Stimulated activated naive CD8-positive, alpha-beta T cell treated with anti-CD3 and anti-CD28 coated beads, Interleukin-15, Interleukin-2, amounts not matched to agents 100 U/mL and 50 U/mL, for 24 hours (primary cell): ENCODE results near the gene PBX3.

Source experiments
- ATAC-seq: fragments of 150-1000 bp; cut with Tn5 transposase; one replicate; pipeline ENCODE4 v1.10.0; 2021
- DNase-seq: peaks from one replicate; pipeline ENCODE4 v3.0.0; 2021

The PBX3 gene

DNA sequence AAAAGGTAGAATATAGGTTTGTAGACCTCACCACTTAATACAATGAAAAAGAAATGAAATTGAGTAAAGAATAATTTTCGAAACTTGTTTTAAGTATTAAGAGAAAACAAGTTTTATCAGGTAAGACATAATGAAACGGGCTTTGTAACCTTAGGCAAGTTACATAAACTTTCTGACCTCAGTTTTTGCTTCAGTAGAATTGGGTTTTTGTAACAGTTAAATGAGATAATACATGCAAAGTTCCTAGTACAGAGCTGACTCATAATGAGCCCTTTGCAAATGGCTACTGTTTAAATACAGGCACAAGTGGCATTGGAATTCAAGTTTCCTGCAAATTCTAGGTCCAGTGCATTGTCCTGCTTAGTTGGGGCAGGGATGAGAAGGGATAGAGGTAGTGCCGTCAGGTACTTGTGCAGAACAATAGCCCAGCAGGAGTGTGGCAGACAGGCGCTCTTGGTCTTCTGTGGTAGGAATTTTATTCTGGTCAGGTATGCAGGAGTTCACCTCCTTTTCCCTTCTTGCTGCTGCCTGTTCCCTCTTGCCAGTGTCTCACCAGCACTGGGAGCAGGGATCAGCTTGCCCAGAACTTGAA, 203.8 kb downstream of the PBX3 start:
- DNase-seq: no peak
- ATAC-seq: no peak

DNA sequence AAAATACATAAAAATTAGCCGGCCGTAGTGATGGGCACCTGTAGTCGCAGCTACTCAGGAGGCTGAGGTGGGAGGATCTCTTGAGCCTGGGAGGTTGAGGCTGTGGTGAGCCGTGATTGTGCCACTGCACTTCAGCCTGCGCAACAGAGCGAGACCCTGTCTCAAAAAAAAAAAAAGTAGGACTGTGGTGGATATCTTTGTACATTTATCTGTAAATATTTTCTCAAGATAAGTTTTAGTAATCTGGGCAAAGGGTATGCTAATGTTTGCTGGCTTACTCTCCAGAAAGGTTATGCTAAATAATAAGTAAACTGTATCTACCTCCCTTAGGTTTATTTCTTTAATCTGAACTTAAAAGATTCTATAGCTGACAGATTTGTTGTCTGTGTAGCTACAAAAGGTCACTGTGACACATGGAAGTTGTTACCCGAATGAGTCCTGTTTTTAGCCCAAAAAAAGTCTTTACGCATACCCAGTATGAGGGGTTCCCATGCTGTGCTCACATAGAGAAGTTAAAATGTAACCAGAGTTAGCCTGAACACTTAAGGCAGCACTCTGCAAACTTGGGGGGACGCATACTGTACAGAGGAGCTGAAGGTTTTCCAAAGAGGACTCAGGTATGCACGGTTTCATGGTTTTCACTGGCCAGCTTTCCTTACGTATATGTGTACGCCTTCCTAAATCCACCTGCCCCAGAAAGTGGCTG, 206.3 kb downstream of the PBX3 start:
- DNase-seq: no peak
- ATAC-seq: no peak

- no peak for ATAC-seq
- DNase-seq: no peak
Measured at GRCh38 chr9:125956102-125956501, 208.9 kb downstream of the PBX3 start.

GRCh38 chr9:125959315-125959714, 212.1 kb downstream of the PBX3 start:
- DNase-seq (no peak), ATAC-seq (no peak)

DNA sequence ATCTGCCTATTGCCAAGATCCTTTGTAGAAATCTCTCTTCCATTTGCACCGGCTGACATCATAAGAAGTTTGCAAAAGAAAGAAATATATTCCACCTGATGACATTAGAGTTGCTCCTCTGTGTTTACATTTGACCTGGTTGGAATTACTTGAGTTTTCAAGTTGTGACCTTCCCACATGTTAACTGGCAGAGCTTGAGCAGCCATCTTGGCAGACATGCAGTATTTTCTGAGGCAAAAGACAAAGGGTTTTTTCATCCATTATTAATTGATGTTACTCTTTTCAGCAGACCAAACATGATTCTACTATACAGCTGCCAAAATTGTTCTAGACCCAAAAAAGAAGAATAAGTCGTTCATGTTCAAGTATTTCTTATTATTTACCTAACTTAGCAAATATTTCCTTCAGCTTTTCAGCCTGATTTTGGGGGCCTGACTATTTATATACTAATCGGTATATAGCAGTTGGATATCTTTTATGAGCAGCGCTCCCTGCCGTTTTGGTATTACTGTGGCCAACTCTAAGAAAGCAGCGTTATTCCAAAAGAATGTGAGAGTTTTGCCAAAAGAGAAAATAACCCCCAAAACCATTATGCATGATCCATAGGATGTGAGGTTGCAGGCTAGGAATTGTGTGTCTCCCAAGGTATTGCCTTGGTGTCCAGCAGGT, 212.9 kb downstream of the PBX3 start:
- no peak for ATAC-seq
- DNase-seq: no peak

- no peak for ATAC-seq
Measured at GRCh38 chr9:125960626-125961025, 213.5 kb downstream of the PBX3 start.

GRCh38 chr9:125961072-125961471, 213.9 kb downstream of the PBX3 start:
- ATAC-seq (no peak), DNase-seq (no peak)

More at GRCh38 chr9:125960626-125961025, 213.5 kb downstream of the PBX3 start:
- DNase-seq: no peak

- ATAC-seq: no peak
- no peak for DNase-seq
Measured at GRCh38 chr9:125963932-125964331, 216.8 kb downstream of the PBX3 start.

DNA sequence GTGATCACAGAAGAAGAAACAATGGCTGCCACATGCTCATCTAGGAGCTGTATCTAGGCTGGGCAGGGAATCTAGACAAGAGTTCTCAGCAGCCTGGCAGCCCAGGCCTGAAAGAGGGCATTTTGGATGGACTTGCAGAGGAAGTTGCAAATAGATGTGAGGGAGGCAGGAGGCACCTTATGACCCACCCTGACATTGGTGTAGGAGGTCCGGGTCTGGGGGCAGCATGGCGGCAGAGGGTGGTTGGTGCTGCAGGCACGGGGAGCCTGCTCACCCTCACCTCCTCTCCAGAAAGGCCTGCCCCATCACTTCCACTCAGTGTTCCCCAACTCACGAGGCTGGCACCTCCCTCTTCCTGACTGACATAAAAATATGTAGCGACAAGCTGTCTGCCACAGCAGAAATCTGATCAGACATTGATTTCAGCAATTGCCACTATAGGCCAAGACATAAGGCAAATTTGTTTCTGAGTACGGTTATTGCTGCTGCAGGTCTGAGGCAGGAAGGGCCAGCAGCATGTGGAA, 217.6 kb downstream of the PBX3 start:
- ATAC-seq (no peak), DNase-seq (no peak)

- DNase-seq: no peak
- ATAC-seq: no peak
Measured at GRCh38 chr9:125965477-125965876, 218.3 kb downstream of the PBX3 start.

DNA sequence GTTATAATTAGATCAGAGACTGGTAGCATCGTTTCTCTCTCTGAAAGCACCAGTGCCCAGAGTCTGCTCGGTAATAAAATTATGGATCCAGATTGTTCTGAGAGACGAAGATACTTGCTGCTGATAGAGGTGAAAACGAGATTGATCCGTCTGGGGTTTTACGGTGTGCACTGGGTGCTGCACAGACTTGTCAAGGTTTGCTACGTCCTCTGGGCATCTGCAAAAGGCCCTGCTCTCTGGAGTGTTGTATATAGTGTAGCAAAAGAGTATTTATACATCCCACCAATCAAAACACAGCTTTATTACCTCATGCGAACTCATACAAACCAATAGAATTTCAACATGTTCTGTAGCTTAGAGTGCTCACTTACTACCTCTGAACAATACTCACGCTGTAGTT, 219.3 kb downstream of the PBX3 start:
- no peak for ATAC-seq
- no peak for DNase-seq

GRCh38 chr9:125966959-125967711, 220.0 kb downstream of the PBX3 start:
- no peak for ATAC-seq
- DNase-seq: no peak

DNA sequence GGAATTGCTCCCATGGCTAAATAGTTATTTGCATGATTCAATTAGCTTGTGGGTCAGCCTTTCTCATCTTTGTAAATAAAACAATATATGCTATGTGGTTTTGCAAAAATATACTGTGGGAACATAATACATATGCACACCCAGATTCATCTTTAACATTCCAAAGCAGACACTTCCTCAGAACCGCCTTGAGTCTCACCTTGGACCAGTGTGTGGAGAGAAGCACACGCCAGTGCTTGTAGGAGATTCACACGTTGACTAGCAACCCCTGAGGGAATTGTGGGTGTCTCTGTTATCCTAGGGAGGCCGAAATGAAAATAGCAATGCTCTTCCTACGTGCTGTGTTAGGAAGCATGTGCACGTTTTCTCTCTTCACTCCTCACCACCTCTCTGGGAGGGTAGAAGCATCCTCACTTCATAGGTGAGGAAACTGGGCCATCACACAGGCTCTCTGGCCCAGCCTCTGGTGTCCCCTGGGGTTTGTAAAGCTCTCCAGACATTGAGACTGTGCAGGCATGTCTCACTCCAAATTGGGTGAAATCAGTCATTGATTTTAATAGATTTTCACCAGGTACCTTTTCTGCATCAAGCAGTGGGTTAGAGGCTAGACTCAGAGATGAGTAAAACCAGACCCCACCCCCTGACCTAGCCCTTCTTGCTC, 221.7 kb downstream of the PBX3 start:
- ATAC-seq: no peak

GRCh38 chr9:125969462-125969861, 222.3 kb downstream of the PBX3 start:
- DNase-seq (no peak), ATAC-seq (no peak)

More for the DNA sequence above, 221.7 kb downstream of the PBX3 start:
- no peak for DNase-seq

DNA sequence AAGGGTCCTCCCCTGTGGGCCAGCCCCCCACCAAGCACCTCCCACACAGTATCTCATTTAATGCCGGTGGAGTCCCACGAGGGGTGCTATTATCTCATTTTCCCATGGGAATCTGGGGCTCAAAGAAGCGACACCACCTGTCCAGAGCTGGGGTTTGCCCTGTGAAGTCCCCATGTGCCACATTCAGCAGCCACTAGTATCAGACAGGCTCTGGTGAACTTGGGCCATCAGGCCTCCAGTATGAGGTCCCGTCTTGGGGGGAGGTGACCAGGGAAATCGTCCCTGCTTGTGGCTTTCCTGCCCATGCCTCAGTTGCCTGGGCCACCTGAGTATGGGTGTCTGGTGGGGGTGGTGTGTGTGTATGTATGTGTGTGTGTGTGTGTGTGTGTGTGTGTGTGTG, 222.7 kb downstream of the PBX3 start:
- DNase-seq: no peak
- ATAC-seq: no peak

DNA sequence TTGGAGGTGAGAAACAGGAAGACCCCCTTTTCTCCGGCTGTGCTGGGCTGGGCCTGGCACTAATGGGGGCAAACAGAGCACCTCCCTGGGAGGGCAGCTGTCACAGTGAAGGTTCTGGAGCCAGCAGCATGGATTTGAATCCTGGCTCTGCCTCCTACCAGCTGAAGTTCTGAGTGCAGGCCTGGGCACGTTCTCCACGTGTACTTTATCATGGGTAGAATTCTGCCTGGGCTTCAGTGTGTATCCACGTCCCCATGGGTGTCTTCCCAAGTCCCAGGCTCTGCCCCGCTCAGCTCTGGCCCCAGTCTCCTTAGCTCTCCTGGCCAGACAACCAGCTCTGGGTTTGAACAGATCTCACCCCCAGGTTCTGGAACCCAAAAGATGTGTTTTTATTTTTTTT, 223.2 kb downstream of the PBX3 start:
- DNase-seq (no peak), ATAC-seq (no peak)

DNA sequence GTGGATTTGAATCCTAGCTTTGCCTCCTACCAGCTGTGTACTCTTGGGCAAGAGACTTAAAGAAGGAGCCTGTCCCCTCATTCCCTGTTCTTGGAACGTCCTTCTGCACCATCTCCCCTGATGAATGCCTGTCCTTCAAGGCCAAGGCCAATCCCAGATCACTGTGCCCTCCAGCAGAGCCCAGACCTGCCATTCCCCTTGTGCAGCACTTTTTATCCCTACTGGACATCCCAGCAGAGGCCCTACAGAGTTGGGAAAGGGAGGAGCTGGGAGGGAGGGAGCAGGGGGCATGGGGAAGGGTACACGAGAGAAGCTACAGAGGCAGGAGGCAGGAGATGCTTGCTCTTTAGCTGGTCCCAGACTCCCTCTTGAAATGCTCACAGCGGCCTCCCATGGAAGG, 223.9 kb downstream of the PBX3 start:
- DNase-seq: no peak
- ATAC-seq: no peak

- ATAC-seq (no peak), DNase-seq (no peak)
Measured at GRCh38 chr9:125972012-125972729, 225.0 kb downstream of the PBX3 start.

GRCh38 chr9:125973547-125973946, 226.4 kb downstream of the PBX3 start:
- ATAC-seq: no peak

GRCh38 chr9:125974705-125975104, 227.5 kb downstream of the PBX3 start:
- DNase-seq: no peak
- no peak for ATAC-seq

More at GRCh38 chr9:125973547-125973946, 226.4 kb downstream of the PBX3 start:
- no peak for DNase-seq

- DNase-seq: no peak
- ATAC-seq: no peak
Measured at GRCh38 chr9:125977223-125977622, 230.1 kb downstream of the PBX3 start.
